ENCODE results near the gene PRKN.

Gene PRKN

GRCh38 chr6:162512744-162513143 lies 214.8 kb downstream of the PRKN start:
- TF ChIP-seq, protein P1, sequence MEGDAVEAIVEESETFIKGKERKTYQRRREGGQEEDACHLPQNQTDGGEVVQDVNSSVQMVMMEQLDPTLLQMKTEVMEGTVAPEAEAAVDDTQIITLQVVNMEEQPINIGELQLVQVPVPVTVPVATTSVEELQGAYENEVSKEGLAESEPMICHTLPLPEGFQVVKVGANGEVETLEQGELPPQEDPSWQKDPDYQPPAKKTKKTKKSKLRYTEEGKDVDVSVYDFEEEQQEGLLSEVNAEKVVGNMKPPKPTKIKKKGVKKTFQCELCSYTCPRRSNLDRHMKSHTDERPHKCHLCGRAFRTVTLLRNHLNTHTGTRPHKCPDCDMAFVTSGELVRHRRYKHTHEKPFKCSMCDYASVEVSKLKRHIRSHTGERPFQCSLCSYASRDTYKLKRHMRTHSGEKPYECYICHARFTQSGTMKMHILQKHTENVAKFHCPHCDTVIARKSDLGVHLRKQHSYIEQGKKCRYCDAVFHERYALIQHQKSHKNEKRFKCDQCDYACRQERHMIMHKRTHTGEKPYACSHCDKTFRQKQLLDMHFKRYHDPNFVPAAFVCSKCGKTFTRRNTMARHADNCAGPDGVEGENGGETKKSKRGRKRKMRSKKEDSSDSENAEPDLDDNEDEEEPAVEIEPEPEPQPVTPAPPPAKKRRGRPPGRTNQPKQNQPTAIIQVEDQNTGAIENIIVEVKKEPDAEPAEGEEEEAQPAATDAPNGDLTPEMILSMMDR (IDR thresholded peaks at IDR 0.05; ENCODE audit: poor library complexity, severe bottlenecking), result no peak
- ATAC-seq (ENCODE audit: low read depth), result no peak

GRCh38 chr6:162497389-162497788 lies 230.2 kb downstream of the PRKN start:
- Histone ChIP-seq H3K27ac (ENCODE audit: poor library complexity, severe bottlenecking) (no peak overlapping the region), H3K36me3 (ENCODE audit: low read depth) (no peaks in the 10 kb centered on the region), H3K27me3 (ENCODE audit: insufficient read depth, poor library complexity, severe bottlenecking) (no peaks in the 10 kb centered on the region), H3K4me1 (ENCODE audit: insufficient read depth, poor library complexity, severe bottlenecking) (no peaks in the 10 kb centered on the region), H3K9me3 (ENCODE audit: severe bottlenecking) (no peaks in the 10 kb centered on the region), H3K4me3 (ENCODE audit: severe bottlenecking) (no peak overlapping the region)
- TF ChIP-seq, protein P1 (IDR thresholded peaks at IDR 0.05; ENCODE audit: poor library complexity, severe bottlenecking), result no peak
- DNase-seq (ENCODE audit: low spot score) (no peak), ATAC-seq (ENCODE audit: low read depth) (no peak)

More at GRCh38 chr6:162512744-162513143, 214.8 kb downstream of the PRKN start:
- no peaks in the 10 kb centered on the region for H3K27me3 ChIP-seq (ENCODE audit: insufficient read depth, poor library complexity, severe bottlenecking)
- no peak for DNase-seq (ENCODE audit: low spot score)
- peaks cover 2% of the 10 kb centered on the region for H3K9me3 ChIP-seq (ENCODE audit: severe bottlenecking)
- no peaks in the 10 kb centered on the region for H3K4me1 ChIP-seq (ENCODE audit: insufficient read depth, poor library complexity, severe bottlenecking)
- no peak overlapping the region for H3K27ac ChIP-seq (ENCODE audit: poor library complexity, severe bottlenecking)
- no peaks in the 10 kb centered on the region for H3K36me3 ChIP-seq (ENCODE audit: low read depth)
- no peak overlapping the region for H3K4me3 ChIP-seq (ENCODE audit: severe bottlenecking)

DNA sequence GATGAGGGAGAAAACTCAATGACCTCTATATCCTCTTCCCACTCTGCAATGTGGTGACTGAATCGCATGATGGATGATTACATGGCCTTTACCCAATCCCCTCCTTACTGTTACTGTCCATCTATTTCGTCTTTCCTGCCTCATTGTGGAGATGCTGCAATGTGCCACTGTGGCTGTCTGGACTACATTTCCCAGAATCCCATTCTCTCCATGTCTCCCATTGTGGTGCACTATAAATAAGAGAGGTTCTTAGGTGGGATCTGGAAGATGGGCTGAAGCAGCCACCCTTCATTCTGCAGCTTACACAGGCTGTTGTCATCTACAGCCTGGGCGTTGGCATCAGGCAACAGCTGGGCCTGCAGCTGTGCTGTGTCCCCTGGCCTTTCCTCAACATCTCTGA lies 233.6 kb downstream of the PRKN start:
- ATAC-seq (ENCODE audit: low read depth) (no peak), DNase-seq (ENCODE audit: low spot score) (no peak)
- Histone ChIP-seq H3K36me3 (ENCODE audit: low read depth) (no peaks in the 10 kb centered on the region), H3K27ac (ENCODE audit: poor library complexity, severe bottlenecking) (no peak overlapping the region), H3K27me3 (ENCODE audit: insufficient read depth, poor library complexity, severe bottlenecking) (no peaks in the 10 kb centered on the region), H3K4me3 (ENCODE audit: severe bottlenecking) (no peak overlapping the region), H3K4me1 (ENCODE audit: insufficient read depth, poor library complexity, severe bottlenecking) (no peaks in the 10 kb centered on the region), H3K9me3 (ENCODE audit: severe bottlenecking) (no peaks in the 10 kb centered on the region)
- TF ChIP-seq, protein P1 (IDR thresholded peaks at IDR 0.05; ENCODE audit: poor library complexity, severe bottlenecking), result no peak

GRCh38 chr6:162491637-162492036 lies 235.9 kb downstream of the PRKN start:
- no peak overlapping the region for H3K4me3 ChIP-seq (ENCODE audit: severe bottlenecking)
- no peaks in the 10 kb centered on the region for H3K9me3 ChIP-seq (ENCODE audit: severe bottlenecking)
- H3K27ac ChIP-seq (ENCODE audit: poor library complexity, severe bottlenecking), result no peak overlapping the region
- DNase-seq (ENCODE audit: low spot score), result no peak
- H3K27me3 ChIP-seq (ENCODE audit: insufficient read depth, poor library complexity, severe bottlenecking), result no peaks in the 10 kb centered on the region
- no peaks in the 10 kb centered on the region for H3K4me1 ChIP-seq (ENCODE audit: insufficient read depth, poor library complexity, severe bottlenecking)
- TF ChIP-seq, protein P1 (IDR thresholded peaks at IDR 0.05; ENCODE audit: poor library complexity, severe bottlenecking), result no peak
- no peak for ATAC-seq (ENCODE audit: low read depth)
- no peaks in the 10 kb centered on the region for H3K36me3 ChIP-seq (ENCODE audit: low read depth)

- no peaks in the 10 kb centered on the region for H3K36me3 ChIP-seq (ENCODE audit: low read depth)
- no peak overlapping the region for H3K27ac ChIP-seq (ENCODE audit: poor library complexity, severe bottlenecking)
- H3K9me3 ChIP-seq (ENCODE audit: severe bottlenecking), result no peaks in the 10 kb centered on the region
- TF ChIP-seq, protein P1 (IDR thresholded peaks at IDR 0.05; ENCODE audit: poor library complexity, severe bottlenecking), result no peak
- no peaks in the 10 kb centered on the region for H3K4me1 ChIP-seq (ENCODE audit: insufficient read depth, poor library complexity, severe bottlenecking)
- no peak overlapping the region for H3K4me3 ChIP-seq (ENCODE audit: severe bottlenecking)
- ATAC-seq (ENCODE audit: low read depth), result no peak
- no peaks in the 10 kb centered on the region for H3K27me3 ChIP-seq (ENCODE audit: insufficient read depth, poor library complexity, severe bottlenecking)
- no peak for DNase-seq (ENCODE audit: low spot score)
Observed at GRCh38 chr6:162489101-162489976, 238.2 kb downstream of the PRKN start.
